GM18870 (cell line): ENCODE measurements around the gene SSRP1.

Experiments used
- ATAC-seq: cut with Tn5 transposase; IDR thresholded peaks from one replicate; pipeline ENCODE4 v1.9.1; 2021; ENCODE audit warnings: moderate library complexity; ENCODE audit not compliant: unreplicated experiment

The SSRP1 gene

DNA sequence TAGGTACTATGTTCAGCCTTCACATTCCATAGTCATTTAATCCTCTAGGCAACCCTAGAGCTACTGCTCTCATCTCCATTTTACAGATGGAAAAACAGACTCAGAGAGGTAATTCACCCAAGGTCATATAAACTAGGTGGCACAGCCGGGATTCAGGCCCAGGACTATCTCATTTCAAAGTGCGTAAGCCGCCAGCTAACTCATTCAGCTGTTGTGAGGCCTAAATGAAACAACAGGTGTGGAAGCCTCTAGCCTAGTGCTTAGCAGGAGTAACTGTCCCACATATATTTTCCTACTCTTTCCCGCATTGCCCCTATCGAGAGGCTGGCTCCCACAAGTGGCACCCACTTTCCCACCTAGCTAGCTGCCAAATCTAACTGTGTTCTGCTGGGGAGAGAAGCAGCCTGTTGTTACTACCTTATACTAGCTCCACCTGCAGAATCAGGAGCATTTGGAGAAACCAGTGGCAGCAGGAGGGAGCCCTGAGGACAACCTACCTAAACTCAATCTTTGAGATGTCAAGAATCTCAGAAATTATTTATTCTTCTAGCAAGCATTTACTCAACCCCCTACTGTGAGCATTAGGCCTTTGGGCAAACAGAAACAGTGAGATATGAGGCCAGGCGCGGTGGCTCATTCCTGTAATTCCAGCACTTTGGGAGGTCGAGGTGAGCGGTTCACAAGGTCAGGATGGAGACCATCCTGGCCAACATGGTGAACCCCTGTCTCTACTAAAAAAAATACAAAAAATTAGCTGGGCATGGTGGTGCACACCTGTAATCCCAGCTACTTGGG, 24.4 kb upstream of the SSRP1 start:
- ATAC-seq, result no peak

DNA sequence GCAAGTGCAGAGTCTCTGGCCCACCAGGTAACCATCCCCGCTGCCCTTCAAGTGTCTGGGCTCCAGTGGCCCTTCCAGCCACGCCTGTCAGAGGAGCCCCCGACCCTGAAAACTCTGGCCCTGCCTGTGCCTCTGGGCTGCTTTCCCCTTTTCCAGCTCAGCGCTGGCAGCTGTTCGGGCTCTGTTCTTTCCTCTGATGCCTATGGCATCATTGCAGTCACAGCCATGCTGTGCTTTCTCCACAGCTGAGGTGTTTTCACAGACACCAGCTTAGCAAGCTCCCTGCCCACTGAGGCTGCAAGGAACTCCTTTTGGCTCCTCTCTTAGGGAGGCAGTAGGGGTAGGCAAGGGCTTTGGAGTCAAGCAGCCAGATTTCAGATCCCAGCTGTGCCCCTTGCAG, 23.7 kb upstream of the SSRP1 start:
- no peak for ATAC-seq

- ATAC-seq, result no peak
These were observed 23.3 kb upstream of the SSRP1 start for GRCh38 chr11:57358991-57359390.

DNA sequence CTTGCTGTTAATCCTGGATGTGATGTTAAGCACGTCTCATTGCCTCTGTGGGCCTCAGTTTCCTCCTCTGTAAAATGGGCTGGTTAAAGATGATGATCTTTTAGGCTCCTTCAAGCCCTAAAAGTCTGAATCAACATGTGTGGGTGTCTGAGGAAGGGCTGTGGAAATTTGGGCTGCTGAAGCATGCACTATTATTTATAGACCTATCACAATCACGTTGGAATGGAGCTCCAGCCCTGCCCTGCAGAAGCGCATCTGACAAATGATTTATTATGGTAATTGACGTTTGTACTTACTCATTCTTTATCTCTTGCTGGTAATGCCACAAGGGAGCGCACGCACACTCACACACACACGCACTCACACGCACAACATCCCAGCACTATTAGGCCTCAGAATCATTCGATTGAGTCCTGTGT, 22.9 kb upstream of the SSRP1 start:
- ATAC-seq, result no peak

DNA sequence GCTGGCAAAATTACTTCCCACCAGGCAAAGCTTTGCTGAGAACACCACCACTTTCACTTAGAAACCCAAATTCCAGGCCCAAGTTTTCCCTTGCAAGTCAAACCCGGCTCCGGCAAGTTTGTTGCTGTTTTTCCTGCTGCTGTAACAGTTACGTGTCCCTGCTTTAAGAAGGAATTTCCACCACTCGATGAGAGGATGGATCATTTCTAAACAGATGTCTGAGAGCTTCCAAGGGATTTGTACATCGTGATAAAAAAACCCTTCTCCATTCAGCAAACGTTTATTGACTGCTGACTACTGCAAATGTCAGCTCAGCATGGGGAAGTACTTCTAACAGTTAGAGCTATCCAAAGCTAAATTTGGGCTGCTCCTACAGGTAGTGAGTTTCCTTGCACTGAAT, 22.2 kb upstream of the SSRP1 start:
- no peak for ATAC-seq

- ATAC-seq, result no peak
These were observed 21.6 kb upstream of the SSRP1 start for GRCh38 chr11:57357310-57357709.

DNA sequence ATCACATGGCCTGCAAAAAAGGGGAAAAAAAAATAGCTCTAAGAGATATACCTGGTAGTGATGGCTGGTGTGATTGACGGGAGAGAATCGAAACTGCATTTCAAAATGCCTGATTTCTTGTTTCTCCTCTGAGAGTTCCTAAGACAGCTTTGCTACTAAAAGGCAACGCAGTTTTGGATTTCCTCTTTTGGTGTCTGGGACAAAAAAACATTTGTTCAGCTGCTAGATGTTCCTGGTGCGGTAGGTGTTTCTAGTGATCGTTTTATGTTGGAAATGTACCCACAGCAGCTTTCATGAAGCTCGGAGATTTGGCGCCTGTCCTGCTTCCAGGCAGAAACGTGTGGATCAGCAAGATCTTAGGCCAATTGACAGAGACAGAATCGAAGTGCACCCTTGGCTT, 20.6 kb upstream of the SSRP1 start:
- no peak for ATAC-seq

- no peak for ATAC-seq
These were observed 19.0 kb upstream of the SSRP1 start for GRCh38 chr11:57354699-57355098.

DNA sequence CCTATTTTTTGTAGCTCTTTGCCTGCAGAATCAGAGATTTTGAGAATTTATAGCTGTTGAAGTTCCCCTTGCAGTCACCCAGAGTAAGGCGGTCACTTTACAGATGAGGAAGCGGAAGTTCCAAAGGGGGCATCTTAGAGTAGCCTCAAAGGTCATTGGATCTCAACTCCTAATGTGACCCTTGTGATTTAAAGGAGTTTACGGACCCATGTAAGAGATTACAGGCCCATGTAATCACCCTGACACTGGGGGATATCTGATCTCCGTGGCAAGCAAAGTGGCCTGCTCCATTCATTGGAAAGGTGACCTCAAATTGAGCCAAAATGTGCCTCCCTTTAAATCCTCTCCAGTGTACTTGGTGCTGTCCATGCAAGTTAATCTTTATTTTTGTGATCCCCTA, 18.2 kb upstream of the SSRP1 start:
- ATAC-seq, result no peak

- ATAC-seq, result no peak
These were observed 17.8 kb upstream of the SSRP1 start for GRCh38 chr11:57353446-57353845.

DNA sequence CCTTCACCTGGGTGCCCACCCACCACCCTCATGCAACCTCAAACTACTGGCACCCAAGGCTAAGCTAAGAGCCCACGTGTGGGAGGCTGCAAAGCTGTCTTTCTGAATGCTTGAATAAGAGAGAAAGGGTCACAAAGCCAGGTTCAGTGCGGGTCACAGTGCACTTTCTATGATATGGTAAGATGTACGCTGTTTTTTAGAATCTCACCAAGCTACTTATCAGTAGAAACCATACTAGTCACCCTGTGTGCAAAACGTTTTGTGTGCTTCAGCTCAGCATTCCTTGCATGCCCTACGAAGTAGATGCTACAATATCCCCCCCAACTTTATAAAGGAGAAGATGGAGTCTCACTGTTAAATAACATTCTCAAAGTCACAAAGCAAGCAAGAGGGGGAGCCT, 17.3 kb upstream of the SSRP1 start:
- ATAC-seq, result no peak

DNA sequence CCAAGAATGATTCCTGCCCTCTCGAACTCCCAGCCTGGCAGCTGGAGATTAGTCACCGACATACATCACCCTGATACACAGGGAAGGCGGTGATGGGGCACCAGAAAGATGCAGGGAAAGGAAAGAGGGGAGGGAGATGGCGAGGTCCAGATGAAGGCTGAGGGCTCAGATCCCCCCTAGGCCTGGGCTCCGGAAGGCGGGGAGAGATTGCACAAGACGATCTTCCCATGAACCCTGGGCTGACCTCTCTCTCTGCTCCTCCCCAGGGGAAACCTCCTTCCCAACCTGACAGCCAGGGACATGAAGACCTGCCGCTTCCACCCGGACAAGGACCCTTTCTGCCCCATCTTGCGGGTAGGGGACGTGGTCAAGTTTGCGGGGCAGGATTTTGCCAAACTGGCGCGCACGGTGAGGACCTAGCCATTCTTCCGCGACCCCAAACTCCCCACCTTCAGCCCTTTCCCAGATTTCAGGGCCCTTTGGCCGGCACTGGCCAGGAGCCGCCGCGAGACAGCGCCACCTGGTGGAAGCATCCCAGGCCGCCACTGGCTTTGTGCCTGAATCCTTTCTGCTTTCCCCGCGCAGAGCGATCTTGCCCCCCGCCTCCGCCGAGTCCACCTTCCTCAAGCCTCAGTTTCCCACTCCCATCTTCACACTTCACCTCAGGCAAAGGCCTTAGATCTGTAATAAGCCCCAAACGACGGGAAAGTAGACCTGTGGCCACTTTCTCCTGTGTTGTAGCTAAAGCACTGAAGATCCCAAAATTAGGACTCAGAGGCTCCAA, 14.0 kb upstream of the SSRP1 start:
- ATAC-seq, result no peak

DNA sequence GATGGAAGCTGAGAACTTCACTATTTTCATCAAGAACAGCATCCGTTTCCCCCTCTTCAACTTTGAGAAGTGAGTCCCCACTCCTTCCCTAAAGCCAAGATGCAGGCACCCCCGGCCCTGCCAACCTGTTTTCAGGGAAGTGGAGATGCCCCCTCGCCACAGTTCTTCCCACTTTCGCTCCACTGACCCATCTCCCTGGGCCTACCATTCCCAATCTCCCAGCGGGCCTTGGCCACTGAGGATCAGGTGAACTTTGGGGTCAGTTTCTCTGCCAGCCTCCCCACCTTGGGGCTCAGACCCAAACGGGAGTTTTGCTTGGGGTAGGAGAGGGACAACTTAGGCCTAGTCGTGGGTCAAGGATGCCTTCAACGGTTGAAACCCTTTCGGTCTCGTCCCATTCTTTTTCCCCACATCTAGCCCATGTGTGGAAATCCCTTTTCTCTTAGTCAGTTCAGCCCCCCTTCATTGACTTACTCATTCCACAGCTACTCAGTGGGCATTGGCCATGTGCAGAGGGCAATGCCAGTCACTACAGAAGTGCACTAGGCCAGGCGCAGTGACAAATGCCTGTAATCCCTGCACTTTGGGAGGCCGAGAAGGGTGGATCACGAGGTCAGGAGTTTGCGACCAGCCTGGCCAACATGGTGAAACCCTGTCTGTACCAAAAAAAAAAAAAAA, 13.1 kb upstream of the SSRP1 start:
- no peak for ATAC-seq

GRCh38 chr11:57348052-57348451, 12.4 kb upstream of the SSRP1 start:
- no peak for ATAC-seq

DNA sequence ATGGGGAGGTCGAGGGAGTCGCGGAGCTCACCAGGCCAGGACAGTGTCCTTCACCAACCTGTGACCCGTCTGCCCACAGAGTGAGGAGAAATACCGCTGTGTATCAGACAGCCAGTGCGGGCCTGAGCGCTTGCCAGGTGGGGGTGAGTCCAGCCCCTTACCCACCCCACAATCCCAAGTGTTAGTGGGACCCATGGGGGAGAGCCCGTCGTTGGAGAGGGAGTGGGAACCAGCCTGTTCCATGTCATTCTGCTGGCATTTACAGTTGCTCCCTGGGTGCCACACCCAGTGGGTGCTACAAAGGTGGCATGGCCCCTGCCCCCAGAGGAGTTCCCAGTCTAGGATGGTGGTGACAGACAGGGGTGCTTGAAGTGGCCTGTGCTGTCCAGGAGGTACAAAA, 11.6 kb upstream of the SSRP1 start:
- no peak for ATAC-seq

DNA sequence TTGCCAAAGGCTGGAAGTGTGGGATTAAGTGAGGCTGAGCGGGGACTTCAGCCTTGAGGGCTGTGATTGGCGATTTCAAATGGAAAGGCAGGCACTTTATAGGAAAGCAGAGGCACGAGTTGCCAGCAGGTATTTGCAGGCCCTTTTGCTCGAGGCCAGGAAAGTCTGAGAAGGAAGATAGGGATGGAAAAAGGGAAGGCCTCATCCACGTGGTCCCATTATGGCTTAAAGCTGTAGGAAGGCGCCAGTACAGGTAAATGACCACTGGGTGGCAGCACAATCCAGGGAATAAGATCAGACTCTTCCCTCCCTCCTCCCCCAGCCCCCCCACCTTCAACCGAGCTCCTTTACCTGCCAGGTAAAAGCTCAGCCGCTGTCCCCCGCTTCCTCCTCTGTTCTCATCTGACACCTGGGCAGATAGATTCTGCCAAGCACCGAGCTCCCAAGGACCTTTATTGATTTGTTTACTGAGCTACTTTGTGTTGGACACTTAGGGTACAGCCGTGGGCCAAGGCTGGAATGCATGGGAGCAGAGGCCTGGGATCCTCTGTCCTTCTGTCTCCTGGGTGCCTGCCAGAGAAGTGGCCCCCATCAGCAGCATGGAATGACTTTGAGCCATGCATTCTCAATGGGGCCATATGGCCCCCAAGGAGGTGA, 10.0 kb upstream of the SSRP1 start:
- ATAC-seq, result peak; percentile 60

DNA sequence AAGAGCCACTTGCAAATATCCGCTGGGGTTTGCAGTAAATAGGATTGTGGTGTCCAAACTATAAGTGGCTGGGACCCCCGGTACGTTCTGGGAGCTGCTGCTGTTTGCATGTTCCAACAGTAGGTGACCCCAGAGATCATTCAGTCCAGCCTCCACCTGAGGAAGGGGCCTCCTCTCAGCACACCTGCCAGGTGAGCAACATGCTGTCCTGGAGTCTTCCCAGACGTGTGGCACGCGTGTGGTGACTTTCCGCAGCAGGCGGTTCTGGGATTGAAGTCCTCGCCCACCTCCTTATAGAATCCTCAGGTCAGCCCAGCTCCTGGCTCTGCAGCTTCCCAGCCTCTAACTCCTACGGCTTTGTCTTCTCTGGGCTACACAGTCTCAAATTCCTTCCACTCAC, 9.1 kb upstream of the SSRP1 start:
- no peak for ATAC-seq

GRCh38 chr11:57343825-57344224, 8.1 kb upstream of the SSRP1 start:
- no peak for ATAC-seq

GRCh38 chr11:57342702-57343101, 7.0 kb upstream of the SSRP1 start:
- no peak for ATAC-seq

GRCh38 chr11:57341250-57341808, 5.6 kb upstream of the SSRP1 start:
- ATAC-seq, result no peak

DNA sequence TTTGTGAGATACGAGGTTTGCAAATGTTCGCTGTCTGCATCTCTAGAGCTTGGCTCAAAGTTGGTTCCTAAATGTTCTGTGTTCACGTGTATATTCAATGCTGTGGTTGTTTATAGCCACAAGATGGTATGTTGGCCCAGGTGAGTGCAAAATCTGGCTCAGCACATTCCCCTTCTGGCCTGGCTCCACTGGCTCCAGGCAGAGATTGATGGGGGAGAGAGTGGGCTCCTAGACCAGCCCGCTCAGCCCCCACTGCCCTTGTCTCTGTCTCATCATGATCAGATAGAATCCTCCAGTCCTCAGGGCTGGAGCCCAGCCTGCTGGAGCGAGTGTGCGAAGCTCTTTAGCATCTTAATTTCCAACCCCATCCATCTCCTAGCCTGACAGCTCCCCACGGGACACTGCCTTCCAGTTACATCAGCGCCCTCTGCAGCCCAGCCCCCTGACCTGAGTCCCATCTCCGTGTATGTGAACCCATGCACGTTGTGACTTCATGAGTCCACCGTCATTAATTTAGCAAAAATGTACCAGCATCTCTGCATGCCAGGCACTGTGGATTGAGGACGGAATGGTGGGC, 4.4 kb upstream of the SSRP1 start:
- ATAC-seq, result no peak
